HepG2 (cell line): ENCODE results near the gene IRF5. TPM values are rescaled to one million over a fixed set of nuclear protein-coding genes. Genes with fewer than 3 reads are reported as not detected.

ENCODE experiments used
- ATAC-seq: fragments of 200-7000 bp; cut with Tn5 transposase; 3 replicates; pipeline ENCODE4 v1.9.1; 2020; ENCODE audit warnings: mild to moderate bottlenecking, moderate library complexity
- BruUV-seq: library from RNA; stranded (reverse); fragments of 400-500 nt; replicated peaks from 2 replicates; lab custom pipeline; 2021; lab: Mats Ljungman, UMichigan
- CTCF ChIA-PET: fragments of 300-600 bp; formaldehyde crosslinking; extraction: SDS; loops from one replicate; lab custom pipeline; 2021; ENCODE audit warnings: low total read pairs, inconsistent platforms, low intra/inter-chr PET ratio; lab: Yijun Ruan, JAX
- POLR2A ChIA-PET: fragments of 350-600 bp; sonication (Branson Sonifier 250); formaldehyde crosslinking; loops from one replicate; lab custom pipeline; 2020; ENCODE audit warnings: antibody characterized with exemption, inconsistent platforms; lab: Yijun Ruan, JAX
- DNase-seq: peaks from one replicate; pipeline ENCODE4 v3.0.0-alpha.2; 2015; ENCODE audit warnings: low spot score
- FAIRE-seq: peaks from 3 replicates; lab custom pipeline; 2011; peaks lifted over from hg19 to GRCh38; lab: Jason Lieb, UNC
- H2AFZ ChIP-seq: one replicate; pipeline ENCODE4 v1.6.1; 2011; ENCODE audit warnings: low read length, inconsistent platforms
- H3K27ac ChIP-seq: fragments of 300-600 bp; 3 replicates; pipeline ENCODE4 v1.8.0; 2011; ENCODE audit warnings: mixed run types, mild to moderate bottlenecking, mixed read lengths, low read length, inconsistent platforms; ENCODE audit not compliant: insufficient read depth; ENCODE audit errors: extremely low read length
- H3K27me3 ChIP-seq, 2 experiments: fragments of 200-600 bp in 1 of 2; 2 replicates in 1 of 2; 3 replicates in 1 of 2; pipeline versions ENCODE4 v1.6.0 to v1.8.0; 2011; ENCODE audit warnings: low read length in 2 of 2, mild to moderate bottlenecking in 2 of 2, moderate library complexity in 2 of 2, inconsistent platforms in 1 of 2; ENCODE audit not compliant: insufficient read depth in 2 of 2, control insufficient read depth in 1 of 2
- H3K36me3 ChIP-seq, 2 experiments: fragments of 200-600 bp in 1 of 2; replicated peaks in 1 of 2; 2 replicates in 1 of 2; 3 replicates in 1 of 2; pipeline versions ENCODE4 v1.5.1 to v1.8.0; 2011; ENCODE audit warnings: low read length in 2 of 2, inconsistent platforms in 1 of 2; ENCODE audit not compliant: insufficient read depth in 2 of 2, control insufficient read depth in 1 of 2
- H3K4me1 ChIP-seq: 2 replicates; pipeline ENCODE4 v1.5.1; 2012; ENCODE audit warnings: low read length, inconsistent platforms; ENCODE audit not compliant: insufficient read depth
- H3K4me2 ChIP-seq: 2 replicates; pipeline ENCODE4 v1.6.0; 2011; ENCODE audit warnings: low read depth, low read length, inconsistent platforms
- H3K4me3 ChIP-seq, 3 experiments: fragments of 200-600 bp in 1 of 3; sonication (generic), shearing (Covaris generic) in 1 of 3; replicated peaks in 1 of 3; 2 replicates each; pipeline ENCODE4 v1.5.1; 2011 to 2016; ENCODE audit warnings: low read length in 3 of 3, inconsistent platforms in 2 of 3, low read depth in 2 of 3, mild to moderate bottlenecking in 2 of 3, control low read depth in 1 of 3, mixed read lengths in 1 of 3; ENCODE audit not compliant: insufficient read depth in 1 of 3
- H3K79me2 ChIP-seq: one replicate; pipeline ENCODE4 v1.6.1; 2011; ENCODE audit warnings: low read length, inconsistent platforms; ENCODE audit not compliant: insufficient read depth
- H3K9ac ChIP-seq: 2 replicates; pipeline ENCODE4 v1.6.0; 2011; ENCODE audit warnings: mild to moderate bottlenecking, low read depth, low read length, inconsistent platforms; ENCODE audit not compliant: insufficient read depth
- H3K9me3 ChIP-seq: 2 replicates; pipeline ENCODE4 v1.5.1; 2012; ENCODE audit warnings: mild to moderate bottlenecking, low read length
- H4K20me1 ChIP-seq: 2 replicates; pipeline ENCODE4 v1.6.0; 2011; ENCODE audit warnings: inconsistent platforms, mild to moderate bottlenecking, low read length, moderate library complexity; ENCODE audit not compliant: insufficient read depth
- ATF7 ChIP-seq, 2 experiments: fragments of 450-650 bp in 1 of 2; sonication (generic) in 1 of 2; formaldehyde crosslinking in 1 of 2; IDR thresholded peaks; 2 replicates each; pipeline versions ENCODE4 v1.4.0 to v1.6.1; 2016 to 2020; ENCODE audit warnings: antibody characterized with exemption in 1 of 2, mild to moderate bottlenecking in 1 of 2, missing genetic modification reagents in 1 of 2
- DRAP1 ChIP-seq: IDR thresholded peaks from 2 replicates; pipeline ENCODE4 v1.6.1; 2016; ENCODE audit warnings: missing genetic modification reagents, missing compliant biosample characterization
- KDM3A ChIP-seq: IDR thresholded peaks from 2 replicates; pipeline ENCODE4 v1.6.1; 2018; ENCODE audit warnings: low read depth, missing compliant biosample characterization
- KDM5A ChIP-seq: fragments of 200-600 bp; sonication (generic); IDR thresholded peaks from 2 replicates; pipeline ENCODE4 v1.7.0; 2018; ENCODE audit warnings: antibody characterized with exemption, mild to moderate bottlenecking, low read length, borderline replicate concordance
- POLR2AphosphoS2 ChIP-seq: IDR thresholded peaks from 2 replicates; pipeline ENCODE4 v1.6.1; 2011; ENCODE audit warnings: low read depth, low read length, improper control_type of control experiment
- TBP ChIP-seq: sonication (generic); formaldehyde crosslinking; IDR thresholded peaks from 2 replicates; pipeline ENCODE4 v1.5.0; 2020; ENCODE audit warnings: missing genetic modification reagents
- TERF1 ChIP-seq: sonication (generic); formaldehyde crosslinking; IDR thresholded peaks from 2 replicates; pipeline ENCODE4 v1.8.0; 2022; ENCODE audit warnings: mild to moderate bottlenecking, missing genetic modification reagents, moderate library complexity
- ZBTB1 ChIP-seq: sonication (generic); formaldehyde crosslinking; IDR thresholded peaks from 2 replicates; pipeline ENCODE4 v1.4.0; 2020; ENCODE audit warnings: missing genetic modification reagents, borderline replicate concordance
- ZNF276 ChIP-seq: sonication (generic); formaldehyde crosslinking; IDR thresholded peaks from 2 replicates; pipeline ENCODE4 v1.4.0; 2020; ENCODE audit warnings: mild to moderate bottlenecking, low read depth, missing genetic modification reagents
- ZNF512 ChIP-seq: sonication (generic); formaldehyde crosslinking; IDR thresholded peaks from 2 replicates; pipeline ENCODE4 v1.4.0; 2020; ENCODE audit warnings: mild to moderate bottlenecking, missing genetic modification reagents
- ZNF614 ChIP-seq: IDR thresholded peaks from 2 replicates; pipeline ENCODE4 v1.6.1; 2018; ENCODE audit warnings: missing biosample characterization, missing genetic modification reagents, inconsistent platforms, borderline replicate concordance
- ZNF660 ChIP-seq: sonication (generic); formaldehyde crosslinking; IDR thresholded peaks from 2 replicates; pipeline ENCODE4 v1.5.1; 2020; ENCODE audit warnings: mild to moderate bottlenecking, low read depth, missing genetic modification reagents, borderline replicate concordance
- ZNF761 ChIP-seq: sonication (generic); formaldehyde crosslinking; conservative IDR thresholded peaks from 2 replicates; pipeline ENCODE4 v1.4.0; 2020; ENCODE audit warnings: mild to moderate bottlenecking, missing genetic modification reagents
- WGBS: methylation state at CpG from one replicate; pipeline ENCODE4 v1.1.6; 2017; ENCODE audit warnings: low lambda C conversion rate; 5-methylcytosine and 5-hydroxymethylcytosine counted together
- in situ Hi-C: cut with HindIII; loops from 2 replicates; pipeline ENCODE4 v1.10.0; 2017; ENCODE audit warnings: low pct_unique_long_range_greater_than_20kb; ENCODE audit not compliant: extremely low pct_ligation_motif_present
- intact Hi-C: fragments of 100-400 bp; cut with micrococcal nuclease; formaldehyde crosslinking; loops from one replicate; pipeline ENCODE4 v1.10.0; 2022; ENCODE audit not compliant: unreplicated experiment
- polyA plus RNA-seq, 8 experiments: library from polyadenylated mRNA; depleted of rRNA in 3 of 8; stranded (reverse) in 7 of 8; unstranded in 1 of 8; fragments of >200 nt; fragmentation: Illumina TruSeq in 4 of 8; extraction: Trizol in 4 of 8; gene quantifications; 2 replicates each; pipeline versions ENCODE4 v1.2.1 to v1.2.3, GENCODE V29; 2011 to 2016; ENCODE audit warnings: low read depth in 4 of 8, missing spikeins in 1 of 8, mixed read lengths in 1 of 8; ENCODE audit not compliant: insufficient read depth in 1 of 8
- total RNA-seq, 5 experiments: library from RNA; depleted of rRNA; stranded (reverse); fragments of >200 nt; fragmentation: Illumina TruSeq; extraction: Trizol; gene quantifications; 2 replicates each; pipeline ENCODE4 v1.2.3, GENCODE V29; 2016; ENCODE audit warnings: low read depth in 1 of 5

IRF5 gene
- total and polyA plus RNA-seq, 2 of the 13 experiments (the other 11 are each of a cell fraction or from before 2014, with no cell fraction given) = 2.0 to 2.9 TPM

GRCh38 chr7:128890306-128891109 lies 47.2 kb upstream of the IRF5 start:
- ATAC-seq (no peak), DNase-seq (no peak), FAIRE-seq (no peak)
- 77% methylated on average over 52 of the region's 67 CpGs for whole genome bisulfite sequencing
- H2AFZ ChIP-seq = no peak overlapping the region
- no peak overlapping the region for H3K4me3 ChIP-seq
- CTCF ChIA-PET = no interaction called here
- no peak overlapping the region for H3K27ac ChIP-seq
- H3K36me3 ChIP-seq = no peaks in the 10 kb centered on the region
- TF ChIP-seq ZNF660 (no peak), ZBTB1 (CRISPR knock-in tag) (no peak), ZNF276 (CRISPR knock-in tag) (no peak), TERF1 (CRISPR knock-in tag) (no peak), ATF7 (IDR thresholded peaks at IDR 0.05) (no peak), ATF7 (CRISPR knock-in tag; IDR thresholded peaks at IDR 0.05) (no peak), KDM5A (no peak), ZNF614 (no peak), POLR2AphosphoS2 (no peak), ZNF512 (CRISPR knock-in tag) (no peak), ZNF761 (CRISPR knock-in tag) (no peak), TBP (CRISPR knock-in tag) (no peak), DRAP1 (CRISPR knock-in tag) (no peak), KDM3A (no peak)
- in situ Hi-C loops = loop anchor here (25.0 kb wide), 1 partner anchor 453 kb away; no protein-coding TSS in a partner anchor
- H4K20me1 ChIP-seq = no peaks in the 10 kb centered on the region
- peaks cover 1 to 26% of the 10 kb centered on the region in 2 experiments; a peak in 4 of 5 replicates for H3K27me3 ChIP-seq
- H3K79me2 ChIP-seq = no peaks in the 10 kb centered on the region
- no peak overlapping the region for H3K9ac ChIP-seq
- intact Hi-C loops = no loop called here
- no TSS peak for BruUV-seq
- H3K4me1 ChIP-seq = peaks cover 29% of the 10 kb centered on the region
- H3K9me3 ChIP-seq = no peaks in the 10 kb centered on the region
- POLR2A ChIA-PET = no interaction called here
- H3K4me2 ChIP-seq = no peak overlapping the region
